ENCODE data around the gene SEC16A.

The SEC16A gene

GRCh38 chr9:136499935-136500910 is 17.4 kb upstream of the SEC16A start:
- no peak for DNase-seq (ENCODE audit: extremely low spot score)
- CTCF ChIA-PET, result no interaction called here
- no peak for TF ChIP-seq ZNF384 (IDR thresholded peaks at IDR 0.05)
- TF ChIP-seq LEF1 (IDR thresholded peaks at IDR 0.05; ENCODE audit: borderline replicate concordance), result no peak
- no peak for TF ChIP-seq SUZ12 (IDR thresholded peaks at IDR 0.05)
- TF ChIP-seq ARNT (IDR thresholded peaks at IDR 0.05), result no peak
- TF ChIP-seq CTBP1 (IDR thresholded peaks at IDR 0.05; ENCODE audit: borderline replicate concordance), result no peak
- TF ChIP-seq TARDBP (IDR thresholded peaks at IDR 0.05), result no peak
- TF ChIP-seq PKNOX1 (IDR thresholded peaks at IDR 0.05), result no peak
- TF ChIP-seq SP1 (IDR thresholded peaks at IDR 0.05), result no peak
- TF ChIP-seq HDGF (IDR thresholded peaks at IDR 0.05; ENCODE audit: borderline replicate concordance), result no peak
- no peak for TF ChIP-seq FOXK2 (IDR thresholded peaks at IDR 0.05)
- no peak for TF ChIP-seq L3MBTL2 (conservative IDR thresholded peaks at IDR 0.05)
- no peak for TF ChIP-seq BHLHE40 (IDR thresholded peaks at IDR 0.05; ENCODE audit: borderline replicate concordance)
- TF ChIP-seq ELF4 (IDR thresholded peaks at IDR 0.05), result no peak
- TF ChIP-seq NFRKB (IDR thresholded peaks at IDR 0.05), result no peak
- TF ChIP-seq FOXA1 (IDR thresholded peaks at IDR 0.05), result no peak
- no peak for TF ChIP-seq FOXM1 (IDR thresholded peaks at IDR 0.05; ENCODE audit: borderline replicate concordance)
- POLR2A ChIA-PET, result interaction anchor here (1.3 kb wide), 1 partner anchor 17 kb away, joined by 3 read pairs; no protein-coding TSS in a partner anchor

- no peak for TF ChIP-seq L3MBTL2 (conservative IDR thresholded peaks at IDR 0.05)
- no peak for TF ChIP-seq ELF4 (IDR thresholded peaks at IDR 0.05)
- no peak for TF ChIP-seq HDGF (IDR thresholded peaks at IDR 0.05; ENCODE audit: borderline replicate concordance)
- no peak for TF ChIP-seq BHLHE40 (IDR thresholded peaks at IDR 0.05; ENCODE audit: borderline replicate concordance)
- no peak for TF ChIP-seq TARDBP (IDR thresholded peaks at IDR 0.05)
- ChIA-PET POLR2A (no interaction called here), CTCF (no interaction called here)
Observed at GRCh38 chr9:136499071-136499934, 16.5 kb upstream of the SEC16A start.

GRCh38 chr9:136497916-136498695 is 15.3 kb upstream of the SEC16A start:
- no peak for TF ChIP-seq SUZ12 (IDR thresholded peaks at IDR 0.05)
- no peak for TF ChIP-seq ZNF384 (IDR thresholded peaks at IDR 0.05)
- TF ChIP-seq L3MBTL2 (conservative IDR thresholded peaks at IDR 0.05), result no peak
- TF ChIP-seq BHLHE40 (IDR thresholded peaks at IDR 0.05; ENCODE audit: borderline replicate concordance), result no peak
- TF ChIP-seq FOXM1 (IDR thresholded peaks at IDR 0.05; ENCODE audit: borderline replicate concordance), result no peak
- no peak for TF ChIP-seq FOXK2 (IDR thresholded peaks at IDR 0.05)
- no peak for TF ChIP-seq ELF4 (IDR thresholded peaks at IDR 0.05)
- TF ChIP-seq CTBP1 (IDR thresholded peaks at IDR 0.05; ENCODE audit: borderline replicate concordance), result no peak
- TF ChIP-seq LEF1 (IDR thresholded peaks at IDR 0.05; ENCODE audit: borderline replicate concordance), result no peak
- CTCF ChIA-PET, result interaction anchor here (0.5 kb wide), 1 partner anchor 9 kb away, joined by 3 read pairs; no protein-coding TSS in a partner anchor
- POLR2A ChIA-PET, result no interaction called here
- no peak for DNase-seq (ENCODE audit: extremely low spot score)

More at GRCh38 chr9:136499071-136499934, 16.5 kb upstream of the SEC16A start:
- DNase-seq (ENCODE audit: extremely low spot score), result no peak

- CTCF ChIA-PET, result interaction anchor here (0.5 kb wide), 1 partner anchor 8 kb away, joined by 3 read pairs; no protein-coding TSS in a partner anchor
- POLR2A ChIA-PET, result no interaction called here
- TF ChIP-seq PKNOX1 (IDR thresholded peaks at IDR 0.05), result no peak
- no peak for TF ChIP-seq FOXK2 (IDR thresholded peaks at IDR 0.05)
- TF ChIP-seq LEF1 (IDR thresholded peaks at IDR 0.05; ENCODE audit: borderline replicate concordance), result no peak
- no peak for TF ChIP-seq NFRKB (IDR thresholded peaks at IDR 0.05)
- TF ChIP-seq ELF4 (IDR thresholded peaks at IDR 0.05), result no peak
- TF ChIP-seq ZNF384 (IDR thresholded peaks at IDR 0.05), result no peak
- no peak for TF ChIP-seq BHLHE40 (IDR thresholded peaks at IDR 0.05; ENCODE audit: borderline replicate concordance)
- TF ChIP-seq FOXM1 (IDR thresholded peaks at IDR 0.05; ENCODE audit: borderline replicate concordance), result no peak
- no peak for TF ChIP-seq ARNT (IDR thresholded peaks at IDR 0.05)
- no peak for TF ChIP-seq SUZ12 (IDR thresholded peaks at IDR 0.05)
- TF ChIP-seq TARDBP (IDR thresholded peaks at IDR 0.05), result no peak
- no peak for TF ChIP-seq HDGF (IDR thresholded peaks at IDR 0.05; ENCODE audit: borderline replicate concordance)
- TF ChIP-seq L3MBTL2 (conservative IDR thresholded peaks at IDR 0.05), result no peak
- no peak for TF ChIP-seq FOXA1 (IDR thresholded peaks at IDR 0.05)
- no peak for TF ChIP-seq CTBP1 (IDR thresholded peaks at IDR 0.05; ENCODE audit: borderline replicate concordance)
- no peak for TF ChIP-seq SP1 (IDR thresholded peaks at IDR 0.05)
- DNase-seq (ENCODE audit: extremely low spot score), result no peak
Observed at GRCh38 chr9:136496801-136497620, 14.2 kb upstream of the SEC16A start.

GRCh38 chr9:136496181-136496580 is 13.3 kb upstream of the SEC16A start:
- TF ChIP-seq FOXK2 (IDR thresholded peaks at IDR 0.05) (no peak), SP1 (IDR thresholded peaks at IDR 0.05) (no peak)
- POLR2A ChIA-PET, result no interaction called here
- CTCF ChIA-PET, result no interaction called here
- no peak for DNase-seq (ENCODE audit: extremely low spot score)

All from HEK293T (cell line).